Activated T-cell treated with anti-CD3 and anti-CD28 coated beads, Interleukin-2, amount 50 U/mL, for 1 hour (primary cell): ENCODE measurements around the gene KSR2.

Experiments used
- DNase-seq: peaks from one replicate; pipeline ENCODE4 v3.0.0-alpha.2; 2020

Gene KSR2

DNA sequence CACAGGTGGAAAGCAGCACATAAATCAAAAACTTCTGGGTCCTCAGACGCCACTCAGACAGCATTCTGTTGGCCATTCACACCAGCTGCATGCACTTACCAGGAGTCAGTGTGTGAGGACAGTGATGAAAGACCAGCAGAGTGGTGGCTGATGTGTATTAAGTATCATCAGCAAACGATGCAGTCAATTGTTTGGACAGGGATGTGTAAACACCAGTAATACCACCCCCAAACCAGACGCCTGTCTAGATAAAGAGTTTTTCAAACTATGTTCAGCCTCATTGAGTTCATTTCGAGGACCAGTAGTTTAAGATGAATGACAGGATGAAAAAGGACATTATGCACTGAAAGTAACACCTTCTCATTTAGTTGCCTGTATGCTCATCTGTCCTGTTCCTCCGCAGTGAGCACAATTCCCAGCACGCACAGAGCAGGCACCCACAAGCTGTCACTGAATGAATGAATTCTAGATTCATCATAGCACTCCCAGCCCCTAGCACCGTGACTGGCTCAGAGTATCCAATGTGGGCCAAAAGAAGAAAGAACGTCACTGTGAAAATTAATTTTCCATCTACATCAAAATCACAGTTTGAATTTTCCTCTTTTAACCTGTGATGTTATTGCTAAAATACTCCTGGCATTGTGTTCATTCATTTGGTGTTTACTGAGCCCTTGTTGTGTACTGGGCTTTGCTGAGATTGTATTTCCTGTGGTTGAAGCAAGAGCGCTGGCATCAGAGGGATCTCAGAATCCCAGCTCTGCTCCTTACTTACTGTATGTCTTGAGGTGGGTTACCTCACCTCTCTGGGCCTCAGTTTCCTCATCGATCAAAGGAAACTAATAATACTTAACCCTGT, 482.6 kb downstream of the KSR2 start:
- no peak for DNase-seq

DNA sequence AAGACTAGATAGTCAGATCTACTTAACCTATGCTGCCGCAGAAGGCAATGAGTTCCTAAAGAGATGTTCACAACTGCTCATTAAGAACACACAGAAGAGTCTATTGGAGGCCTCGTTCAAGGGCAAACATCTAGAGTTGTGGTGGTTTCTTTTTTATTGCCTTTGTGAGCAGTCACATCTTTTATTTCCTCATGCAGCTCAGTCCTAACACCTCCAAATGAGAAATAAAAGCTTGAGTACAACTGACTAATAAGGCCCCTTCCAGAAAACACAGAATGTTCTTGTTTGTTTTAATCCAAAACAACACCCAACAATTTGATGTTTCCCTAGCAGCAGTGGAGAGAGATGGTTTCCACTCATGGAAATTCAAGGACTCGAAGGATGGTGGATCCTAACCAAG, 483.9 kb downstream of the KSR2 start:
- no peak for DNase-seq

DNA sequence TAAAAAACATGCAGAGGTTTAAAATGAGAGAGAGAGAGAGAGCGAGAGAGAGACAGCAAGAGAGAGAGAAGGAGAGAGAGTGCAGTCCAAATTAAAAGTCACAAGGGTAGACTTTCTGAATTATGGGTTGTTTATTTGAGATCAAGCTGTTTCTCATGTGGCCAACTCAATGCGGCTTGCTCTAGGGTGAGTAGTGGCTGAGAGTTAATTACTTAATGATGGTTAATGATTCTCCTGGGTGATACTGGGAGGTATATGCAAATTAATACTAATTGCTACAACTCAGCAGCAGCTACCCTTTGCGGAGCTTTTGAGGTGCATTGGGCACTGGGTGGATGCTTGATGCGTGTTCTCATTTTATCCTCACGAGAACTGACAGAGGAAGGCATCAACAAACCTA, 485.3 kb downstream of the KSR2 start:
- DNase-seq = no peak

DNA sequence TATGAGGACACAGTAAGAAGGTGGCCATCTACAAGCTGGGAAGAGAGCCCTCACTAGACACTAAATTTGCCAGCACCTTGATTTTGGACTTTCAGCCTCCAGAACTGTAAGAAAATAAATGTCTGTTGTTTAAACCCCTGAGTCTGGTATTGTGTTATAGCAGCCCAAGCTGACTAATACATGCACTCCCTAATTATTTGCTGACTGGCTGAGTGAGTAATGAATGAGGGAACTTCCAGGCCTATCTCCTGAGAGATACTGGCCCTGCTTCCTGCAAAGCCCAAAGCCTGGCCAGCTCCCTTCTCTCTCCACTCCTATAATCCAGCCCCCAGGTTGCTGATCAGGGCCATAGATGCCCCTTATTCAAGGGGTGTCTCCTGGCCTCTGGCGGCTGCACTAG, 487.3 kb downstream of the KSR2 start:
- DNase-seq = no peak

DNA sequence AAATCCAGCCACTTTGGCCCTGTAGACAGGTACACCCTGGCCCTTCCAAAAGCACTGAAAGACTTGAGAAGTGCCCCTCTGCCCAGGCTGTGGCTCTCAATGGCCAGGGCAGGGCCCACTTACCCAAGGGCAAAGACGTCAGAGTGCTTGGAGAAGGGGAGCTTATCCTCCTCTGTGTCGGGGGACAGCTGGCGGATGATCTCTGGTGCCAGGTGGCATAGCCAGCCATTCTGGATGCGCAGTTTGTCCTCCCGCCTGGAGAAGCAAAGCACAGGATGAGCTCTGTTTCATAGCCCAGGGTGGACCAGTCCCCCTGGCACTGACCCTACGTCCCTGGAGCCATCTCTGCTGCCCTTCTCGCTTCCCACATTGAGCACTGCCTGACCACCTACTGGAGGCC, 492.4 kb downstream of the KSR2 start:
- DNase-seq = no peak

DNA sequence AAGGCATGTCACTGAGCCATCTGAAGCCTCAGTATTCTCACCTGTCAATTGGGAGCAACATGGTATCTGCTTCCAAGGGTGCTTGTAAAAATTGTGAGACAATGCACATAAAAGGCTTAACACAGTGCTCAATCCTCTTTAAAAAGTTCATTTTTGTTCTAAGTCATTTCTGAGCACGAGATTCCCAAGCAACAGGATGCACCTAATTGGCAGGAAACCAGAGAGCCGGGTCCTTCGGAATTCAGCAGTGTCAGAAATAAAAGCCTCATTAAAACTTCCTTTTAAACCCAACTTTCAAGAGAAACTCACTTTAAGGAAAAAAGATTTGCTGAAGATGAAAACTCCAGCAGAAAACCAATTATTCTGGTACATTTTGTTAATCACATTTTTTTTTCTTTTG, 494.9 kb downstream of the KSR2 start:
- DNase-seq = no peak

DNA sequence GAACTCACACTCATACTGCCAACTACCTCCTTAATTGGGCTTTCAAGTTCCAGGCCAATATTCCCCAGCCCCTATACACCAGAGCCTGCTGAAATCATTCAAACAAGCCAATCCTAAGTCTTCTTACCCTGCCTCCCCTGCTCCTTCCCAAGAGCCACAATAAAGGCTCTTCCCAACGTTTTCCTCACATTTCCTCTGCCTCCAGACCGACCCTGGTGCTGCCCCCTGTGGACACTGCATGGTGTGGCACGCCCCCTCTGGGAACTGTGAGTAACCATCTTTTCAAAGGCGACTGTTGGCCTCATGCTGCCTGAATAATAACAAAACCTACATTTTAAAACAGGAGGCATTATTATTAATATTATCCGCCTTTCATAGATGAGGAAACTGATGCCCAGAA, 495.8 kb downstream of the KSR2 start:
- no peak for DNase-seq

DNA sequence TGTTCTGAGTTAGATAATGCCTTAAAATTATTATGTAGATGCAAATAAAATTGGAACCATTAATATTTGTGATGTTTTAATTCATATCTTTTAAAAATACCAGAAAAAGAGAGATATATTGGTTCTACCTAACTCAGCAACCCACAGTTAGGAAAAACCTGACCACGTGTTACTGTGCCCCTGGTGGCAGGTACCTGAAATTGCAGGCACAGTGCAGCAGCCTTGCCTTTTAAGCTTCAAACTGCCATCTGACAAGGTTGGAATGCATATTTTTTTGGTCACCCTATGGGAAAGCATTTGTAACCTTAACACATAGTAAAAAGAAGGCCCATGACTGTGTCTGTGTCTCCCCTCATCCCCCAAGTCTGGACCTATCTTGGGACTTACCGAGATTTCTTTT, 498.0 kb downstream of the KSR2 start:
- no peak for DNase-seq

DNA sequence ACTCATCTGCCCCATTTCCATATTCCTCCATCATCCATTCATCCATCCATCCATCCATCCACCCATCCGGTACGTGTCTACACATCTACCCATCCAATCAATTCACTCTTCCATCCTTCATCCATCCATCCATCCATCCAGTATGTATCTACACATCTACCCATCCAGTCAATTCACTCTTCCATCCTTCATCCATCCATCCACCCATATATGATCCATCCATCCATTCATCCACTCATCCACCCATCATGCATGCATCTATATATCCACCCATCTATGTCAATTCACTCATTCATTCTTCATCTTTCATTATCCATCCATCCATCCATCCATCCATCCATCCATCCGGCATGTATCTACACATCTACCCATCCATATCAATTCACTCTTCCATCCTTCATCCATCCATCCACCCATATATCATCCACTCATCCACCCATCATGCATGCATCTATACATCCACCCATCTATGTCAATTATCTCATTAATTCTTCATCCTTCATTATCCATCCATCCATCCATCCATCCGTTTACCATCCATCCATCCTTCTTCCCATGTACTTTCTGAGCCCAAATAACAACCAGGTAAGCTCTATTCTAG, 498.8 kb downstream of the KSR2 start:
- no peak for DNase-seq

DNA sequence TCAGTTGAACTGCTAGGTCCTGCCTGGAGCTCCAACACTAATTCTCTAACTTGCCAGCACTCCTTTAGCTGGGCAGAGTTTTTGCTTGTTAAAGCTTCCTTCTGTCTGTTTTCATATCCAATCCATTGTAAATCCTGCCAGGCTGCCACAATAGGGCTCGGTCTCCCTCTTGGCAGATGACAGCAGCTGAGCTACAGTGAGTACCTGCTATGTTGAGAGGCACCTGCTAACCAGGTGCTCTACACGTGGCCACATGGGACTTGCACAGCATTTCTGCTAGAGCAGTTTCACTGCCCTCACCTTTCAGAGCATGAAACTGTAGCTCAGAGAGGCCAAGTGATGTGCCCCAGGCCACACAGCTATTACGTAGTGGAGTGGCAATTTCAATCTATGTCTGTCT, 500.8 kb downstream of the KSR2 start:
- no peak for DNase-seq

DNA sequence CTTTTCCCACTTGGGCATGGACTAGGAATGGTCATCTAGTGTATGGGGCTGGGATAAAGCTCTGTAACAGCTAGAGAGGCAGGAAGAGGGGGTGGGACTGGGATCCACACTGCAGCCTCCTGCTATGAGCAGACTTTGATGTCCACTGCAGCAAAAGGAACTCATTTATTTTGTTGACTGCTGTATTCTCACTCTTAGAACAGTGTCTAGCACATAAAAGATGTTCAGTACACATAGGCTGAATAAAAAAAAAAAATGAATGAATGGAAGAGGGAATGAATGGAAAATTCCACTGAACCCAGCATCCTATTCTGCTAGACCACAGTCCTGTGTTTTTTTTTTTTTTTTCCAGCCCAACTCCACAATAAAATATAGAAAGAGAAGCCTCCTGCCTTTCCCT, 501.2 kb downstream of the KSR2 start:
- DNase-seq = no peak

DNA sequence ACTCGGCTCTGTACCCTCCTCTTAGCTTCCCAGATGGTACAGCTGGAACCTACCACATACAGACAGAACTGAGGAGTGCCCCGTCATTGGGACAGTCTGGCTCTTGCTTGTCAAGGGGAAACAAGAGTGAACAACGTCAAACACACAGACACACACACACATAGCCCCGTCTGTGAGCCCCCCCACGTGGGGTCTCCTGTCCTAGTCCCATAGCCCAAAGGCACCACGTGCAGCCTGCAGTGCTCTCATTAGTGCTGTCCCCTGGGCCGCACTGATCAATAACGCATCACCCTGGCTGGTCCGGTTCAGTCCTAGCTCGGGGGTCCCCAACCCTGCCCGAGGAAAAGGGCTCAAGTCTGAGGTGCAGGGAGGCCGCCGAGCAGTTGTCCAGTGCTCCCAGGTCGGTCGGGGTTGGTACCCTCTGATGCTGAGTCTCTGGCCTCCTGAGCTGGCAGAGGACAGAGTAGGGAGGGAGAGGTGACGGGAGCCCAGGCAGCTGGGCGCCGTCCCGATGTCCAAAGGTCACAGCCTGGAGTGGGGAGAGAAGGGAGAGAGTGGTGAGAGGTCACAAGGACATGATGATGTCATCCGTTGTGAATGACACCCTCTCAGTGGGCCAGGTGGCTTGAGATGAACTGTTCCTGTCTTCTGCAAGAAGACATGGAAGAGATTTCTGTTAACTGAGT, 502.0 kb downstream of the KSR2 start:
- DNase-seq = no peak

DNA sequence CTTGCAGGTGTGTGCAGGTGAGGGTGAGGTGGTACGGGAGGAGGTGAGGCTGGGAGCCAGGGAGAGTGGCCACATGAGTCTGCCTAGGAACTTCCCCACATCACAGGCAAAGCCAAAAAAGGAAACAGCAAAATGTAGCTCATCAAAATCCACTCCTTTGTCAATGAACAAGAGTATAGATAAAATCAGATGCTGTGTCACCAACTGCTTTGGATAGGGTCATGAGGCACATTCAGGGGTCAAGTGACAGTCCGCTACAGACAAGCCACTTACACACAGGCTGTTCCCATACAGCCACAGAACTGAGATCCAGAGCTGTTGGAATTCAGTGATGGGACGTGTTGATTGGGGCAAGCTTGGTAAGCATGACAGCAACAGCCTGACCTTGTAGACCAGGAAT, 507.1 kb downstream of the KSR2 start:
- no peak for DNase-seq

DNA sequence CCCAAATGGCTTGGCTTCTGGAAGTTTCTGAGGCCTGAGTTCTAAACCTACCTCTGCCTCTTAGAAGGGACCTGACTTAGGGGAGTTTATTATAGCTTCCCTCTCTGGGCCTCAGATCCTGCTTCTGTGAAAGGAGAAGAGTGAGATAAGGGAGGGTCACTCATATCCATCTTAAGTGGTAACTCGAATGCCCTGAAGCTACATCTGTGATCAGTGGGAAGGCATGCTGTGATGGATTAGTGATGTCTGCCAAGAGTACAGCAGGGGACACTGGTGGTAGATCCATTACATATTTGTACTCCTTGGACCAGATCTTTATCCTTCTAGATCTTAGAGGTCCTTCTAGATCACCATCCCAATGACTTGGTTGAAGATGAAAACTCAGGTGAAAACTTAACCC, 509.6 kb downstream of the KSR2 start:
- no peak for DNase-seq

DNA sequence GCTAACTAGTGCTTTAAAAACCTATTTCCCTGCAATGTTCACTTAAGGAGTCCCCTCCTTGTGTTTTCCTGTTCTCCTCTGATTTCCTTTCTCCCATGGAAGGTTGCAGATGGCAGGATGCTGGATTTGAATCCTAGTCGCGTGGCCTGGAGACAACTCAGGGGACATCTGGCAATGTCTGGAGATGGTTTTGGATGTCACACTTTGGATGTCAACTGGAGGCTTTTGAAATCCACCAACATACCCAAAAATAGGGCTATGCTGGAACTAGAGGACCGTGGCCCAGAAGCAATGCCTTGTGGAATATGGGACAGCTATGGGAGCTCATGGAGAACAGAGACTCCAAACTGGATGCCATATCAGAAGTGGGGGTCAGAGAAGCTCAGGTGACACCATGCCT, 511.6 kb downstream of the KSR2 start:
- DNase-seq = no peak

DNA sequence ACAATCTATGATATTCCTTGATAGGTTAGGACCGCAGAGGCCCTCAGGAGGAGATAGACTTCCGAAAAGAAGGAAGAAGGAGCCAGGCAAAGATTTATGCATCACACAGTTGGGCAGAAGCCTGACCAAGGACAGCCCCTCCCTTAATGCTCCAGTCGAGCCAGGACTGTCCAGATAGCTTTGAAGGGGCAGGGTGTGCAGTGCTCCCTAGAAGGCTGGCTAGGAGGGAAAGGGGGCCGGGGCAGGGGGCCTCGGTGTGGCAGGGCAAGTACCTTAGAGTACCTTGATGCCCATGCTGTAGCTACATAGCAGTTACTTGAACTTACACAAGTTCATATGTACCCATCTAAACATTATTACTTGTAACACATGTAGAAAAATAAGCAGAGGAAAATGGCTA, 512.7 kb downstream of the KSR2 start:
- DNase-seq = no peak

DNA sequence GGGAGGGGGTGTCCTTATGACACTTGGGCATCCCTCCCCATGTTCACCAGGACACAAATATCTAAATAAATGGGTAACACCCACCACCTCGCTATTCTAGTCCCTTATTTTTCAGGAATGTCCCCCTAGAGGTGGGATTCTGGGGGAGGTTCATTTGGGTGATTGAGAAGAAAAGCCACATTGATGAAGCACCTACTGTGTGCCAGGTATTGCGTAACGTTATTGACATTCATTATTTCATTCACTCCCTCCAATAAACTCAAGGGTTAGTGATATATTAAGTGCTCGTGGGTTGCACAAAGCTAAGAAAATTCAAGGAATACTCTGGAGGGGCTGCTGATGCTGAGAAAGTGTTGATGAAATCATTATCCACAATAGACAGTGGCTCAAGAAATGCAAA, 514.8 kb downstream of the KSR2 start:
- no peak for DNase-seq

DNA sequence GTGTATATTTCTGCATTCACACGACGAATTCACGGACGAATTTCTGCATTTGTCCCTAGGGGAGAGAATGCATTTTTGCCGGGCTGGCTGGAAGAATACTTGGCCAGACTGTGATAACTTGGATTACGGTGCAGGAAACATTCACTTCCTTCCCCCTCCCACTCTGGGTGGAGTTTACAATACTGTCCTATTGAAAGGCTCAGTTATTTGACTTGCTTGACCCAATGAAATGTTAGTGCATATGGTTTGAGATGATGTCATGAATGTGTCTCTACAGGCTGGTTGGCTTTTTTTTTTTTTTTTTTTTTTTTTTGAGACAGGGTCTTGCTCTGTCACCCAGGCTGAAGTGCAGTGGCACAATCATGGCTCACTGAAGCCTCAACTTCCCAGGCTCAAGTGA, 516.7 kb downstream of the KSR2 start:
- no peak for DNase-seq

DNA sequence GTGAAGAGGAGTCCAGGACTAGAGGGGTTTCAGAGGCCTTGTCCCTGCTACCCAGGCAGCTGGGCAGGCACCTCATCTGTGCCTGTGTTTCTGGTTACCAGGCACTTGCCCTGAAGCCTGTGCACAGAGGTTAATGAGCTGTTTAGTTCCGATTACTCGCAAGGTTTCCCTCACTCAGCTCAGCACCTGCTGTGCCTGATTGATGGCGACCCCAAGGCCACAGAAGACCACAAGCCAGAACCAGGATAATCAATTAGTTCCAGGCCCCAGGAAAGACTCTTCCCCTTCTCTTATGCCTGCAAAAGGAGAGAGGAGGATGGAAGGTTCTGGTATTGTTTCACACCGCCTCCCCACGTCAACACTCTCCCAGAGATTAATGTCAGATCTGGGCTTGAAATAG, 518.6 kb downstream of the KSR2 start:
- DNase-seq = no peak

DNA sequence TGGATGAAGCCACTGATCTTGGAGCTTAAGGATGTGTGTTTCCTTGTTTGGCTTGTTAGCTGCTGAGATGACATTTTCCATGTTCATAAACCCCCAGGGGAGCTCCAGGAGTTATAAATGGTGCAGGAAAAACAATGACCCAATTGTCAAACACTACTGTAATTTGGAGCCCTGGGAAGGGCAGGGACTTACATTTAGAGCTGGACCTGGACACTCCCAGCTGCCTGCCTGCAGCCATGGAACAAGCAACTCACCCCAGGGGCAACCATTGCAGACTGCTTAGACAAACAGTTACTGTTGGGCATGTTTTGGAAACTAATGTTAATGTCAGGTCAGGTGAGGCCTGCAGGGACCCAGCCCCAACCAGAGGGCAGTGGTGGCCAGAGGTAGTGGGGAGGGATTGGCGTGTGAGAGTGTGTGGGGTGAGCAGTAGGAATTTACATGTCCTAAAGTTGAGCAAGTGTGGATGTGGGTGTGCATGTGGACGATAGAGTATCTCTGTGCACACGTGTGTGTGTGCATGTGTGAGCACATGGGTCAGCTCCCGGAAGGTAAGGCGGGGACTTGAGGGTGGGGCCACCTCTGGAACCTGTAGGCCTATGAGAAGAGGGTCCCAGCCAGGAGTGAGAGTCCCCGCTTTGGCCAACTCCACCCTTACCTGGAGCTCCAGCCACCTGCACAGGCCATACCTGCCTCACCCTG, 521.0 kb downstream of the KSR2 start:
- DNase-seq = no peak

DNA sequence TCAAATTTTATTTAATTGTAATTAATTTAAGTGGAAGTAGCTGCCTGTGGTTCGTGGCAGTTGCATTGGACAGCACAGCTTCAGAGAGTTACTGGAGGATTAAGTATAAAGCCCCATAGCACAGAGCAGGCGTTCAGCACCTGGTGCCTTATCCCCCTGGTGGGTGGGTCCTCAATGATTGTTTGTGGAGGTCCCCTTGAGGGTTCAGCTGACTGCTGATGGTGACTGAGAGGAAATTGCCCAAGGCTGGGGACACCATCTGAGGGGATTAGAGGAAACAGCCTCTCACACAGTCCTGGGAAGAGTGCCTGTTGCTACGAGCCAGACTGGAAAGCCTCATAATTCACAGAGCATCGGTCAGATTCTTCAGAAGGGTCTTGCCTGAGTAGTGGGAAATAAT, 524.0 kb downstream of the KSR2 start:
- no peak for DNase-seq

DNA sequence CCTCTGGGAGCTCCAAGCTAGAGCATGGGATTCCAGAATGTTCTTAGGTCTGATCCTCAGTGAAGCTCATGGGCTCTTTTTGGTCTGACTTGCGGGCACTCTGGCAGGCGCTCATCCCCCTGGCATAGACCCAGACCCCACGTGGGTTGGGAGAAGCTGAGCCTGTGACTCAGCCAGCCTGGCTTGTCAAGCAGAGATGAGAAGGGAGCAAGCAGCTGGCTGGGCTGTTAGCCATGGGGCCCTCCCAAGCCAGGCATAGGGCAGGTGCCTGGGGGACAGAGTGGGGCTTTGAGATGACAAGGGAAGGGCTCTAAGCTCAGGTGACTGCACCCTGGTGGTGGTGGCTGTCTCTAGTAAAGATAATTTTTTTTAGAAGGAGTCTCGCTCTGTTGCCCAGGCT, 527.0 kb downstream of the KSR2 start:
- DNase-seq = no peak

DNA sequence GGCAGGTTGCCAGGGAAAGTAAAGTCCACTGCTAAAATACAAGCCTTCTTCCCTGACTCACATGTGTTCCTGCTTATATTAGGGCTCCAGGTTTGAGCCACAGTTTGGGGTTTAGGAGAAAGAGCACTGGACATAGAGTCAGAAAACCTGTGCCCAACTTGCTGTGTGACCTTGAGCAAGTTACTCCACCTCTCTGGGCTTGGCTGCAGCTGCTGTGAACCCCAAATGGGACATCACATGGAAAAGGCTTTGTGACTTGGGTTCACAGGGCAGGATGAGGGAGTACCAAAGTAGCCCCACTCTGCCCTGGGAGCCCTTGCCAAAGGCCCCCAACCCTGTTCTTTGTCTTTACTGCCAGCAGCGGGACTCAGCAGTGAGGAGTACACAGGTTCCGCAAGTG, 528.4 kb downstream of the KSR2 start:
- no peak for DNase-seq

DNA sequence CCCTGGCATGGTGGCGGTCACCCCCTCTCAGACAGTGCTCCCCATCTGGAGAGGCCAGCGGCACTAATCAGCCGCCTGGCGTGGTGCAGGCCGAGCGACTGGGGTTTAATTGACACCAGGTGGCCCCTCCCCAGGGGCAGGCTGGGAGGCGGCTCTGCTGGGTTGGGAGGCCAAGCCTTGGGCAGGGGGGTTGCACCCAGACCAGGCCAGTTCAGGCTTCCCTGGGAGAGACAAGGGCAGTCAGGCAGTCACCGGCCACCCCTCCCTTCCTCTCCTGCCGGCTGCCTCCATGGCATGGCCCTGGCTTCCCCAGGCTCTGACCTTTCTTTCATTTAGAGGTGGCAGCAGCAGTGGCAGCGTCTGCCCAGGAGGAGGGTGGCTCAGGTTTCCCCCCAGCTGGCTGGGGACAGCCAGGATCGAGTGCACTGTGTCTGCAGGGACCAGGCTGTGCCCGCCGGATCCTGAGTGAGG, 529.2 kb downstream of the KSR2 start:
- DNase-seq = no peak
